CD4-positive, alpha-beta memory T cell (primary cell): ENCODE data around the gene EFHD2. TPM values are rescaled to one million over a fixed set of nuclear protein-coding genes. Genes with fewer than 3 reads are reported as not detected.

ENCODE experiments used
- CTCF ChIA-PET: fragments of 350-600 bp; sonication (Branson Sonifier 250); formaldehyde crosslinking; loops from one replicate; lab custom pipeline; 2021; ENCODE audit warnings: inconsistent platforms; ENCODE audit not compliant: partially characterized antibody; lab: Charles Lee
- POLR2A ChIA-PET: fragments of 350-600 bp; sonication (Branson Sonifier 250); formaldehyde crosslinking; loops from one replicate; lab custom pipeline; 2021; ENCODE audit not compliant: partially characterized antibody; lab: Charles Lee
- DNase-seq, 5 donors: peaks; one replicate each; pipeline versions ENCODE4 v3.0.0 to v3.0.0-alpha.2; 2020 to 2022; ENCODE audit warnings: mixed read lengths in 1 of 5
- H3K27ac ChIP-seq: one replicate; pipeline ENCODE4 v1.7.0; 2013; ENCODE audit warnings: low read depth, low read length
- H3K27me3 ChIP-seq: 2 replicates; pipeline ENCODE4 v1.7.0; 2013; ENCODE audit warnings: mild to moderate bottlenecking, low read length, moderate library complexity; ENCODE audit not compliant: insufficient read depth
- H3K36me3 ChIP-seq: 2 replicates; pipeline ENCODE4 v1.7.0; 2013; ENCODE audit warnings: mild to moderate bottlenecking, low read length, moderate library complexity; ENCODE audit not compliant: insufficient read depth
- H3K4me1 ChIP-seq: 2 replicates; pipeline ENCODE4 v1.7.0; 2013; ENCODE audit warnings: mild to moderate bottlenecking, low read length, moderate library complexity; ENCODE audit not compliant: insufficient read depth
- H3K4me3 ChIP-seq, 2 donors: one replicate each; pipeline ENCODE4 v1.7.0; 2013; ENCODE audit warnings: low read length in 2 of 2, mild to moderate bottlenecking in 1 of 2
- H3K9me3 ChIP-seq, 2 donors: one replicate each; pipeline ENCODE4 v1.7.0; 2013; ENCODE audit warnings: low read length in 2 of 2, control low read depth in 1 of 2; ENCODE audit not compliant: control insufficient read depth in 1 of 2
- H3K27ac Mint-ChIP-seq, 7 donors: one replicate each; pipeline ENCODE4 v1.8.0; 2020 to 2021; ENCODE audit warnings: mixed read lengths in 7 of 7, mild to moderate bottlenecking in 6 of 7, inconsistent platforms in 3 of 7, moderate library complexity in 3 of 7
- H3K27me3 Mint-ChIP-seq, 2 donors: one replicate each; pipeline ENCODE4 v1.8.0; 2020 to 2021; ENCODE audit warnings: mixed read lengths in 2 of 2
- H3K36me3 Mint-ChIP-seq, 2 donors: one replicate each; pipeline ENCODE4 v1.8.0; 2020 to 2021; ENCODE audit warnings: mixed read lengths in 2 of 2, inconsistent platforms in 1 of 2, mild to moderate bottlenecking in 1 of 2
- H3K4me1 Mint-ChIP-seq, 4 donors: one replicate each; pipeline ENCODE4 v1.8.0; 2020 to 2021; ENCODE audit warnings: mixed read lengths in 4 of 4, mild to moderate bottlenecking in 1 of 4
- H3K4me3 Mint-ChIP-seq, 8 donors: one replicate each; pipeline ENCODE4 v1.8.0; 2020 to 2021; ENCODE audit warnings: mixed read lengths in 8 of 8, mild to moderate bottlenecking in 7 of 8, moderate library complexity in 6 of 8, inconsistent platforms in 3 of 8
- H3K9me3 Mint-ChIP-seq, 8 donors: one replicate each; pipeline ENCODE4 v1.8.0; 2020 to 2021; ENCODE audit warnings: mixed read lengths in 8 of 8, mild to moderate bottlenecking in 5 of 8, inconsistent platforms in 3 of 8, moderate library complexity in 1 of 8
- intact Hi-C: fragments of 100-400 bp; cut with micrococcal nuclease; formaldehyde crosslinking; loops from one replicate; pipeline ENCODE4 v1.15.1; 2023
- polyA plus RNA-seq, 2 donors: library from polyadenylated mRNA; unstranded; fragments of 300-500 nt; fragmentation: Illumina TruSeq; gene quantifications; one replicate each; pipeline ENCODE4 v1.2.3, GENCODE V29; 2021
- total RNA-seq, 2 experiments: library from RNA; stranded (reverse); gene quantifications; one replicate each; pipeline ENCODE4 v1.2.3, GENCODE V29; 2021

Gene EFHD2
- total and polyA plus RNA-seq, 4 experiments from 2014 or later = 46.4 to 66.7 (median 54.4) TPM

GRCh38 chr1:15400627-15401026, 9.1 kb upstream of the EFHD2 start:
- POLR2A ChIA-PET = no interaction called here
- CTCF ChIA-PET = interaction anchor here (0.8 to 1.4 kb wide), 3 partner anchors 58 to 77 kb away, joined by 3 to 4 read pairs (median 4); no protein-coding TSS in a partner anchor
- no peaks in the 10 kb centered on the region for H3K27me3 Mint-ChIP-seq
- Histone ChIP-seq H3K4me3 (no peak overlapping the region), H3K9me3 (no peaks in the 10 kb centered on the region), H3K36me3 (no peaks in the 10 kb centered on the region), H3K4me1 (no peaks in the 10 kb centered on the region), H3K27me3 (no peaks in the 10 kb centered on the region), H3K27ac (no peak overlapping the region)
- H3K36me3 Mint-ChIP-seq = peaks cover 0 to 4% of the 10 kb centered on the region in 2 donors
- peaks cover 0 to 5% (median 2%) of the 10 kb centered on the region in 4 donors for H3K4me1 Mint-ChIP-seq
- intact Hi-C loops = no loop called here
- peaks cover 0 to 9% (median 2%) of the 10 kb centered on the region in 8 donors for H3K9me3 Mint-ChIP-seq
- no peak overlapping the region for H3K4me3 Mint-ChIP-seq
- DNase-seq = no peak
- peak overlapping the region in 1 of 7 donors; percentile 2 for H3K27ac Mint-ChIP-seq

- no peaks in the 10 kb centered on the region for H3K9me3 ChIP-seq
- H3K27ac ChIP-seq = no peak overlapping the region
- DNase-seq = no peak
- H3K36me3 ChIP-seq = no peaks in the 10 kb centered on the region
- ChIA-PET POLR2A (interaction anchor here (0.9 kb wide), 1 partner anchor 9 kb away, joined by 4 read pairs; the partner anchor contains the start of gene EFHD2), CTCF (interaction anchor here (1.1 kb wide), 1 partner anchor 78 kb away, joined by 4 read pairs; no protein-coding TSS in a partner anchor)
- H3K36me3 Mint-ChIP-seq = peaks cover 0 to 4% of the 10 kb centered on the region in 2 donors
- intact Hi-C loops = no loop called here
- no peaks in the 10 kb centered on the region for H3K27me3 Mint-ChIP-seq
- no peak overlapping the region for H3K4me3 ChIP-seq
- peaks cover 0 to 9% (median 2%) of the 10 kb centered on the region in 8 donors for H3K9me3 Mint-ChIP-seq
- no peaks in the 10 kb centered on the region for H3K27me3 ChIP-seq
- H3K27ac Mint-ChIP-seq = no peak overlapping the region
- no peak overlapping the region for H3K4me3 Mint-ChIP-seq
- H3K4me1 ChIP-seq = no peaks in the 10 kb centered on the region
- peaks cover 0 to 6% (median 4%) of the 10 kb centered on the region in 4 donors for H3K4me1 Mint-ChIP-seq
Measured at GRCh38 chr1:15401391-15402055, 8.2 kb upstream of the EFHD2 start.

- H3K9me3 Mint-ChIP-seq = peaks cover 0 to 9% (median 2%) of the 10 kb centered on the region in 8 donors
- peaks cover 0 to 20% (median 9%) of the 10 kb centered on the region in 4 donors for H3K4me1 Mint-ChIP-seq
- H3K27me3 ChIP-seq = no peaks in the 10 kb centered on the region
- H3K4me1 ChIP-seq = no peaks in the 10 kb centered on the region
- no peak overlapping the region for H3K27ac ChIP-seq
- no peaks in the 10 kb centered on the region for H3K9me3 ChIP-seq
- no peak for DNase-seq
- intact Hi-C loops = no loop called here
- H3K36me3 ChIP-seq = no peaks in the 10 kb centered on the region
- peaks cover 0 to 4% of the 10 kb centered on the region in 2 donors for H3K36me3 Mint-ChIP-seq
- H3K4me3 Mint-ChIP-seq = no peak overlapping the region
- ChIA-PET CTCF (no interaction called here), POLR2A (no interaction called here)
- H3K27me3 Mint-ChIP-seq = no peaks in the 10 kb centered on the region
- H3K27ac Mint-ChIP-seq = peak overlapping the region in 2 of 7 donors; percentile 42 to 62
- H3K4me3 ChIP-seq = no peak overlapping the region
Measured at GRCh38 chr1:15402809-15403450, 6.8 kb upstream of the EFHD2 start.

- ChIA-PET POLR2A (interaction anchor here (6.2 kb wide), 1 partner anchor 15 kb away, joined by 38 read pairs; no protein-coding TSS in a partner anchor), CTCF (no interaction called here)
- H3K27ac ChIP-seq = no peak overlapping the region
- peaks cover 0 to 9% (median under 1%) of the 10 kb centered on the region in 8 donors for H3K9me3 Mint-ChIP-seq
- H3K4me3 ChIP-seq = no peak overlapping the region
- H3K36me3 Mint-ChIP-seq = no peaks in the 10 kb centered on the region
- no peaks in the 10 kb centered on the region for H3K27me3 Mint-ChIP-seq
- H3K4me1 ChIP-seq = peaks cover 5% of the 10 kb centered on the region
- intact Hi-C loops = no loop called here
- H3K36me3 ChIP-seq = no peaks in the 10 kb centered on the region
- peak overlapping the region in 1 of 7 donors; percentile 25 for H3K27ac Mint-ChIP-seq
- no peaks in the 10 kb centered on the region for H3K9me3 ChIP-seq
- H3K4me3 Mint-ChIP-seq = no peak overlapping the region
- H3K27me3 ChIP-seq = no peaks in the 10 kb centered on the region
- no peak for DNase-seq
- peaks cover 0 to 28% (median 13%) of the 10 kb centered on the region in 4 donors for H3K4me1 Mint-ChIP-seq
Measured at GRCh38 chr1:15403962-15404580, 5.6 kb upstream of the EFHD2 start.

GRCh38 chr1:15405106-15405850, 4.4 kb upstream of the EFHD2 start:
- no peaks in the 10 kb centered on the region for H3K9me3 ChIP-seq
- ChIA-PET CTCF (interaction anchor here (0.6 to 1.9 kb wide), 3 partner anchors 11 to 77 kb away, joined by 3 to 5 read pairs (median 3); no protein-coding TSS in a partner anchor), POLR2A (interaction anchor here (6.2 kb wide), 1 partner anchor 14 kb away, joined by 38 read pairs; no protein-coding TSS in a partner anchor)
- Mint-ChIP-seq H3K9me3 (peaks cover 0 to 2% (median 0%) of the 10 kb centered on the region in 8 donors), H3K27me3 (no peaks in the 10 kb centered on the region), H3K4me1 (peaks cover 1 to 32% (median 16%) of the 10 kb centered on the region in 4 donors), H3K36me3 (peaks cover 0 to 1% of the 10 kb centered on the region in 2 donors), H3K4me3 (peak overlapping the region in 4 of 8 donors; percentile 21 to 70 (median 48)), H3K27ac (peak overlapping the region in 6 of 7 donors; percentile 68 to 91 (median 85))
- intact Hi-C loops = no loop called here
- no peak overlapping the region for H3K27ac ChIP-seq
- H3K27me3 ChIP-seq = no peaks in the 10 kb centered on the region
- no peaks in the 10 kb centered on the region for H3K36me3 ChIP-seq
- peaks cover 7% of the 10 kb centered on the region for H3K4me1 ChIP-seq
- no peak for DNase-seq
- H3K4me3 ChIP-seq = no peak overlapping the region

GRCh38 chr1:15406614-15407559, 2.8 kb upstream of the EFHD2 start:
- H3K36me3 ChIP-seq = no peaks in the 10 kb centered on the region
- DNase-seq = no peak
- Mint-ChIP-seq H3K27ac (peak overlapping the region; percentile 53 to 98 (median 97)), H3K9me3 (no peaks in the 10 kb centered on the region), H3K36me3 (peaks cover 0 to 8% of the 10 kb centered on the region in 2 donors), H3K4me3 (peak overlapping the region in 3 of 8 donors; percentile 31 to 65 (median 57)), H3K4me1 (peaks cover 7 to 46% (median 22%) of the 10 kb centered on the region in 4 donors), H3K27me3 (no peaks in the 10 kb centered on the region)
- H3K4me3 ChIP-seq = no peak overlapping the region
- intact Hi-C loops = no loop called here
- no peaks in the 10 kb centered on the region for H3K9me3 ChIP-seq
- no peaks in the 10 kb centered on the region for H3K27me3 ChIP-seq
- H3K4me1 ChIP-seq = peaks cover 15% of the 10 kb centered on the region
- CTCF ChIA-PET = interaction anchor here (1.1 to 1.9 kb wide), 6 partner anchors 9 to 83 kb away, joined by 3 to 5 read pairs (median 3); no protein-coding TSS in a partner anchor
- no peak overlapping the region for H3K27ac ChIP-seq
- POLR2A ChIA-PET = interaction anchor here (6.2 kb wide), 1 partner anchor 12 kb away, joined by 38 read pairs; no protein-coding TSS in a partner anchor
